GM18858 (cell line): ENCODE measurements around the gene CELA3B.
"Not testable (repeated sequence)": the region's sequence is repeated elsewhere in the genome, so short reads cannot be mapped to it uniquely, and the experiment has no call there.

ENCODE experiments used
- ATAC-seq: cut with Tn5 transposase; IDR thresholded peaks from one replicate; pipeline ENCODE4 v1.9.1; 2021; ENCODE audit not compliant: unreplicated experiment

CELA3B gene

DNA sequence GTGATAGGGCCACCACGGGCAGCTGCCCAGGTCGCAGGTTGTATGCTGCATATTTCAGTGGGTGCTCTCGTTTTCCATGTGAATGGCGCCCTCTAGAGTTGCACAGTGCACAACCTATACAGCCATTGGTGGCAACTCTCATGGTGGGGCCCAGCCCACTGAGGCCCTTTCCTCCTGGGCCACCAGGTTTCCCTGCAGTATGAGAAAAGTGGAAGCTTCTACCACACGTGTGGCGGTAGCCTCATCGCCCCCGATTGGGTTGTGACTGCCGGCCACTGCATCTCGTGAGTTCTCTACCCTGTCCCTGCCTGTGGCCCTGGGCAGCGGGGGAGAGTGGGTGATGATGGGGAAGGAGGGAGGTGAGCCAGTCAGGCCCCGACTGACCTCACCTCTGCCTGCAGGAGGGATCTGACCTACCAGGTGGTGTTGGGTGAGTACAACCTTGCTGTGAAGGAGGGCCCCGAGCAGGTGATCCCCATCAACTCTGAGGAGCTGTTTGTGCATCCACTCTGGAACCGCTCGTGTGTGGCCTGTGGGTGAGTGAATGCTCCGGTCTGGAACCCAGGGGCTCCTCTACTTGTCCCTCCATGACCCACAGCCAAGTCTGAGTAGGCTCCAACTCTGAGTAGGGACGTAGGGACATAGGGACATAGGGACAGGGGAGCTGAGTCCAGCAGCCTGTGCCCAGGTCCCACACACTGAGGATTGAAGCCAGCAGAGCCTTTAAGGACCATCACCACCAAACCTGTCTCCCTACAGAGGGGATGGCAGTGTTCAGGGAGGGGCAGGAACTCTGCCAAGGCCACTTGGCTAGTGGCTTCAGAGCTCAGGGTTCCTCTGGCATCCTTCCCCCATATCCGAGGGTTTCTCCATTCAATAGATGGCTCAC, 28.7 kb downstream of the CELA3B start:
- ATAC-seq: not testable (repeated sequence)

DNA sequence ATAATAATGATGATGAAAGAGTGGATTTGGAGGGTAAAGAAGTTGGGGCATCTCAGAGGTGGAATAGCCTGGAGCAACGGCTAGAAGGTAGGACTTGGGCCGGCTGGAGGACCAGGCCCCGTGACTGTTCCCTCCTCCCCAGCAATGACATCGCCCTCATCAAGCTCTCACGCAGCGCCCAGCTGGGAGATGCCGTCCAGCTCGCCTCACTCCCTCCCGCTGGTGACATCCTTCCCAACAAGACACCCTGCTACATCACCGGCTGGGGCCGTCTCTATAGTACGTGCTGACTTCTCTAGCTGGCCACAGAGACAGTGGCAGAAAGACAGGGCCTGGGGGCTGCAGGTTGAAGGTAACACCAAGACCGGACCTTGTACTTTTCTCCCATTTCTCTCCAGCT, 29.9 kb downstream of the CELA3B start:
- ATAC-seq: not testable (repeated sequence)

DNA sequence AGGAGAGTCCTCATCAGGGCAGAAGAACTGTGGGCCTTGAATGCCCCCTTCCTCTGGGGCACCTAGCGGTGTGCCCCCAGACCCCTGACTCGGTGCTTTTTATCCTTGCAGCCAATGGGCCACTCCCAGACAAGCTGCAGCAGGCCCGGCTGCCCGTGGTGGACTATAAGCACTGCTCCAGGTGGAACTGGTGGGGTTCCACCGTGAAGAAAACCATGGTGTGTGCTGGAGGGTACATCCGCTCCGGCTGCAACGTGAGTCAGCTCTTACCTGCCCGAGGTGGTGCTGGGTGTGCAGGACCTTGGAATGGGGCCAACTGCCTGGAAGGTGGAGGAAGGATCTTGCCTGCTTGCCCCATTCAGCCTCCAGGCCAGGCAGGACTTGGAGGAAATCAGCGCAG, 30.4 kb downstream of the CELA3B start:
- not testable (repeated sequence) for ATAC-seq

DNA sequence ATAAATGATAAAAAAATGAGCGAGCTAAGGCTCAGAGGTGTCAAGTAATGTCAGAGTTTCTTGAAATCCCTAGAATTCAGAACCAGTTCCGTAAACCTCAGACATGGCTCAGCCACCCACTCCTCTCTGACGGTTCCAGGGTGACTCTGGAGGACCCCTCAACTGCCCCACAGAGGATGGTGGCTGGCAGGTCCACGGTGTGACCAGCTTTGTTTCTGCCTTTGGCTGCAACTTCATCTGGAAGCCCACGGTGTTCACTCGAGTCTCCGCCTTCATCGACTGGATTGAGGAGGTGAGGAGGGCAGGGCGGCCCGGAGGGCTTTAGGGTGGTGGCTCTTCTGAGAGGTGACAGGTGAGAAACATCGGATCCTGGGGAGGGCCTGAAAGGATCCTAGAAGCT, 32.7 kb downstream of the CELA3B start:
- ATAC-seq: not testable (repeated sequence)

DNA sequence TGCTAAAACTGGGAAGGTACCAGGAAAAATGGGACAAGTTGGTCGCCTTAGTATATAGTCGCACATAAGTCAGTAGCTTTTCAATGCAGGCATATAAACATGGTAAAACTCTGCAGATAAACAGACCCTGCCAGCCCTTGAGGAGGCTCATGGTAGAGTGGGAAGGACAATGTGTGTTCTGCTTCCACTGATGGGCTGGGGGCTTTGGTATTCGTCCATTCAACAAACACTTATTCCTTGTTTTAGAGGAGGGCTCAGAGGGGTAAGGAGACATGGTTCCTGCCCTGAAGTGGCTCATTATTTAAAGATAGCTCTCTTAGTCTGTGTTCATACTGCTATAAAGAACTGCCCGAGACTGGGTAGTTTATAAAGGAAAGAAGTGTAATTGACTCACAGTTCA, 35.9 kb downstream of the CELA3B start:
- ATAC-seq: not testable (repeated sequence)

DNA sequence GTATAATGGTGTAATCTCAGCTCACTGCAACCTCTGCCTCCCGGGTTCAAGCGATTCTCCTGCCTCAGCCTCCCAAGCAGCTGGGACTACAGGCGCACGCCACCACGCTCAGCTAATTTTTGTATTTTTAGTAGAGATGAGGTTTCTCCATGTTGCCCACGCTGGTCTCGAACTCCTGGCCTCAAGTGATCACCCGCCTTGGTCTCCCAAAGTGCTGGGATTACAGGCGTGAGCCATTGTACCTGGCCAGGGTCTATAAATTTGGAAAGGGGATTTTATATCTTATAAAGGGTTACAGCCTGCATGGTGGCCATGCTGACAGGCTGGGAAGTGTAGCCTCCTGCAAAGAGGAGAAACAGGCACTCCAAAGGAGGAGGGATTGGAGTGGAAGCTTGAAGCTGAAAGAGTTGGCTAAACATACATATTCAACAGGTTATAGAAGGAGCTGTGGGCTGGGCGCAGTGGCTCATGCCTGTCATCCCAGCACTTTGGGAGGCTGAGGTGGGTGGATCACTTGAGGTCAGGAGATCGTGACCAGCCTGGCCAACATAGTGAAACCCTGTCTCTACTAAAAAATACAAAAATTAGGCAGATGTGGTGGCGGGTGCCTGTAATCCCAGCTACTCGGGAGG, 37.9 kb downstream of the CELA3B start:
- not testable (repeated sequence) for ATAC-seq

DNA sequence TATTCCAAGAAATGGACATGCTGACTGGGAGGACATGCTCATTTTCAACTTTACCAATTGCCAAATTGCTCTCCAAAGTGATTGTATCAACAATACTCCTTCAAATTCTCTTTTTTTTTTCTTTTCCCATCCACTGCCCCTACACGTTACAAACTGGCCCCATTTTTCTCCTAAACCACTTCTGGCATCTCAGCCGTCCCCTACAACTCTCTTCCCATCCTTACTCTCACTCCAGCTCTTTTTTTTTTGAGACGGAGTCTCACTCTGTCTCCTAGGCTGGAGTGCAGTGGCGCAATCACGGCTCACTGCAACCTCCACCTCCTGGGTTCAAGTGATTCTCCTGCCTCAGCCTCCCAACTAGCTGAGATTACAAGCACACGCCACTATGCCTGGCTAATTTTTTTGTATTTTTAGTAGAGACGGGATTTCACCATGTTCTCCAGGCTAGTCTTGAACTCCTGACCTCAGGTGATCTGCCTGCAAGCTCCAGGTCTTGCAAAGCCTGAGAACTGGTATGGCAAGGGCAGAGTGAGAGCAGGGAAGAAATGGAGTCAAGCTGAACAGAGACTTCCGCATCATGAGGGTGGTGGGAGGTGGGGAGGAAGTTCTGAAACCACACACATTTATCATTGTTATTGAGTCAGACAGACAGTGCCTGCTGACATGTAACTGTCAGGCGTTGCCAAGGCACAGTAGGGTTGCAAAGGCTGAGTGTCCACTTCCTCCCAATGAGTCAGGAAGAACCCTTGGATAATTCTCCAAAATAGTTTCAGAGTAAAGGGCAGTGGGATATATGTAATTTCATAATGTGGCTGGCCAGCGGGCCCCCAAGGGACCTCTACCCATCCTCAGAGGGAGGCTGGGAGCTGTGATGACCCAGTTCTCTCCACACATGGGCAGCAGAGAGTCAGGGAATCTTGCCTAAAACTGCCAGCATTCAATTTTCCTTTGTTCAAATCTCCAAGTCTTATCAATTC, 42.0 kb downstream of the CELA3B start:
- ATAC-seq: no peak

DNA sequence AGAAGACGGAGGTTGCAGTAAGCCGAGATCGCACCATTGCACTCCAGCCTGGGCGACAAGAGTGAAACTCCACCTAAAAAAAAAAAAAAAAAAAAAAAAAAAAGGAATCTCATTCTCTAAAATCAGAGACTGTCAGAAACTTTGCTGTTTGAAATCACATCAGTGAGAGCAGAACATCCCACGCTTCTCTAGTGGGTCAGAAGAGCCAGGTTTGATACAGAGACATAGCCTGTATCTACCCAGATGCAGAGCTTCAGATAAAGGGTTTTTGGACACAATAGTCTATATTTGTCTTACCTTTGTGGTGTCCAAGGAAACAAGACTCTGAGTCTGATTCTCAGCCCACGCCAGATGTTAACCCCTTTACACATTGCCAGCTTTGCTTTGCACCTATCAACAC, 44.2 kb downstream of the CELA3B start:
- ATAC-seq: no peak

DNA sequence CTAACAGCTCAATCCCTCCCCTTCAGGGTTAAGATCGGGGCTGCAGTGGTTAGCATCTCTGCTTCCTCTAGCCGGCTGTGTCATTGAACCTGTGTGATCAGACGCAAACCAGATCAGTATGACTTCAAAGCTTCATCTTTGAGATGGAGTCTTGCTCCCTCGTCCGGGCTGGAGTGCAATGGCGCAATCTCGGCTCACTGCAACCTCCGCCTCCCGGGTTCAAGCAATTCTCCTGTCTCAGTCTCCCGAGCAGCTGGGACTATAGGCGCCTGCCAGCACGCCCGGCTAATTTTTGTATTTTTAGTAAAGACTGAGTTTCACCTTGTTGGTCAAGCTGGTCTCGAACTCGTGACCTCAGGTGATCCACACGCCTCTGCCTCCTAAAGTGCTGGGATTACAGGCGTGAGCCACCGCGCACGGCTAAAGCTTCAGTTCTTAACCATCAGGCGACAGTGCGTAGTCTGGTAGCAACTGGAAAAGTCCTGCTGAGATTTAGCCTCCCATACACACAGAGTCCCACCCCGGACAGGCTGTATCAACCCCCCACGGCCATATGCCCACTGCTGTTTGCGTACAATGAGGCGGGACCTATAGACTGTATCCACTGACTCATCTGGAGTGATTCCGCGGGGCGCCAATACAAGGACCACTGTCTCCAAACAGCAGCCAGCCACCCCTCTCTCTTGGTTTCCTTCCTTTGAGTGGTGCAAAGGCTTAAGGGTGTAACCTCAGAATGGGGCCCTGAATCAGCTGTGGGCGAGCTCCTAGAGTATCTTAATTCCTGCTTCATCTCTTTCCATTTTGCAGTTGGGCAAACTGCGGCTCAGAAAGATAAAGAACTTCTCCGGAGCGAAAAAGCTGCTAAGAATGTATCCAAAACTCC, 47.9 kb downstream of the CELA3B start:
- peak; percentile 23 for ATAC-seq

DNA sequence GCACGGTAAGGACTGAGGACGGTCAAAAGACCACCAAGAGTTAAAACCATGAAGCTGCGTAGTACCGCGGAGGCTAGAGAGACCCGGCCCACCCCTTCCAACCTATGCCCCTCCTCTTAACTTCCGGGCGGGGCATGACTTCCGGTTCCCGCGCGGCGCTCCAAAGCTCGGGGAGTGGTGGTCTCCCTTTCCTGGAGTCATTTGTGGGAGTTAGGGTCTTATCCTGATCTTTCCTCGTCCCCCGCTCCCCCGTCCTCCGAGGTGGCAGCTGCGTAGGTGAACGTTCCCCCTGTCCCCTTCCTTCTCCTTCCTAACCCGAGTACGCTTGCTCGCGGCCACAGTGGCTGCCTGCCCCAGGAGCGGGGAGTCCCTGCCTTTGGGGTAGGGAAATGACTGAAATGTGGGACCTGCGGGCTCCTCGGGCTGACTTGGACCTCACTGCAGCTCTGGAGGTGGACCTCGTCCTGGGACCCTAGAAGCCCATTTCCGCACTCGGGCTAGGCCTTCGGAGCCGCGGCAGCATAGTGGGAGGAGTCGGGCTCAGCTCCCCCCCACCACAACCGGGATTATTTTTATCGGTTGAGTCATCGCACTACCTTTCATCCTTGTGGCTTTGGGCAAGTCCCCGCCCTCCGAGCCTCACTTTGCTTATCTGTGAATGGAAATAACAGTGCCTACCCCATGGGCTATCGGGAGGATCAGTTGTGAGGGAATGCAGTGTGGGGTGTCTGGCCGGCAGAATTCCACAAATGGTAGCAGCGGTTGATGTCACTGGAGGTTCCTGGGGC, 48.7 kb downstream of the CELA3B start:
- peak; percentile 39 for ATAC-seq

DNA sequence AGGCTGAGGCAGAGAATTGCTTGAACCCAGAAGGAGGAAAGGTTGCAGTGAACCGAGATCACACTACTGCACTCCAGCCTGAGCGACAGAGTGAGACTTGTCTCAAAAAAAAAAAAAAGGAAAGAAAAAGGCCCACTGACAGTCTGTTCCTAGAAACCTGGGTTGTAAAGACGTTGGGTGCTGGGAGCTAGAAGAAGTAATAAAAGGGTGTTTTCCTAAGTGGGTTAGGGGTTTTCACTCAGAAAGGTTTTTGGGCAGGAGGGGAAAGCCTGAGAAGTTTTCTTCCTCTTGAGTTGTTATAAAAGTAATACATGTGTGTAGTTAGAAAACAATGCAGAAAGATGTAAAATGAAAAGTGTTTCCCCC, 50.1 kb downstream of the CELA3B start:
- no peak for ATAC-seq

DNA sequence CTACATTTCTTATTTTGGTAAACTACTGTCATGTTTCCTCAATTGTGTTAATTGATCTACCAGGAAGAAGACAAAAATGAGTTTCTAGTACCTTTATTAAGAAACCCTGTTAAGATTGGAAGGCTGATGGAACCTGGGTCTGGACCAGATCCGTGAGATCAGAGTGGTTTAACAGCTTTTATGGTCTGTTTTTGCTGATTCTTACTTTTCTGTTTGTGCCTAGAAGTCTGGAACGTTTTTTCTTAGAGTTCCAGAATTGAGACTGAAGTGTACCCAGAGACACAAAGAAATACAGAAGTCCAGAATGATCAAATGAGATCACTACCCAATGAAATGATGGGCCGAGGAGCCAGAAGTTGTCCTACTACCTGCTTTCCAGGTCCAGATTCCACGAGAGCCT, 53.2 kb downstream of the CELA3B start:
- ATAC-seq: no peak

DNA sequence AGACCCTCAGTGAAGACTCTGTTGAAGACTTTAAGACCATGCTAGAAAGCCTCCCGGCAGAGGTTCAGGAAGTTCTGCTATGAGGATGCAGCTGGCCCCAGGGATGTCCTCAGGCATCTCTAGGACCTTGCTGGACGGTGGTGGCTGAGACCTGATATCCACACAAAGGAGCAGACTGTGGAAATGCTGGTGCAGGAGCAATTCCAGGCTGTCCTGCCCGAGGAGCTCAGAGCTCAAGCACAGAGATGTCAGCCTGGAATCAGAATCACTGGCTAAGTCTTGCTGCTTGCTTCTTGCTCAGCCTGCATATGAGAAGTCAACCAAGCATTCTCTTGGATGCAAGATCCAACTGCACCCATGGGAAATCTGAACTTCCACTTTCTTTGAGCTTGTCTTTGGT, 53.7 kb downstream of the CELA3B start:
- ATAC-seq: no peak

DNA sequence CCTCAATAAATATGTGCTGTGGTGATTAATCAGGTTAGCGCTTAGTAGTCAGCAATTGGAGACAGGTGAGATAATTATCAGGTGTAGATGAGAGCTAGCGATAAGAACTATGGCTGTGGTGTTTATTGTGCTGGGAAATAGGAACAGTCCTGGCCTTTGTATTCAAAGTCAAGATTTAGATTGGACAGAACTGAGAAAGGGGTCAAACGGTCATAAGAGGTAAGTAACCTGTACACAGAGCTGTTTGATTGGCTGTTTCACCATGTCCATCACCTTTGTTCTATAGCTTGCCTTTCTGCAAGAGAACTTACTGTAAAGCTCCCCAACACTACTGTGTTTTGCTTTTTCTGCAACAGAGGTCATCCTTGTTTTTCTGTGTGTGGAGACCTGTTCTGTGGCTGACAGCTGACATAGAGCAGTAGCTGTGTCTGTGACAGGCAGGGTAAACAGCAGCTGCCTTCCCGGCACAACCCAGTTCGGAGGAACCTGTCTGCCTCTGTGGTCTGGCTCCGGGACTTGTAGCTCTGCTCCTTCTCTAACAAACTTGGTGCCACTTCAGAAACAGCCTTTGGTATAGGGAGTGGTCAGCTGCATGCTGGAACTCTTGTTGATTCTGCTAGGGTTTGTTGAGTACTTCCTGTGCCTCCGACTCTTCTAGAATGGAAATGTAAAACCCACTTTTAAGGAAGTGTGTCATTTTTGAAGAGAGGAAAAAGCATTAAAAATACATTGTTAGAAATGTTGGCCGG, 54.6 kb downstream of the CELA3B start:
- no peak for ATAC-seq

DNA sequence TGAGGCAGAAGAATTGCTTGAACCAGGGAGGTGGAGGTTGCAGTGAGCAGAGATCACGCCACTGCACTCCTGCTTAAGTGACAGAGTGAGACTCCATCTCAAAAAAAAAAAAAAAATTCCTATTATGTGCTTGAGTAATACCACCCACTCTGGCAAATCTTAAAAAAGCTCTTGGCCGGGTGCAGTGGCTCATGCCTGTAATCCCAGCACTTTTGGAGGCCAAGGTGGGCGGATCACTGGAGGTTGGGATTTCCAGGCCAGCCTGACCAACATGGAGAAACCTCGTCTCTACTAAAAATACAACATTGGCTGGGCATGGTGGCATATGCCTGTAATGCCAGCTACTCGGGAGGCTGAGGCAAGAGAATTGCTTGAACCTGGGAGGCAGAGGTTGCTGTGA, 58.0 kb downstream of the CELA3B start:
- ATAC-seq: not testable (repeated sequence)

DNA sequence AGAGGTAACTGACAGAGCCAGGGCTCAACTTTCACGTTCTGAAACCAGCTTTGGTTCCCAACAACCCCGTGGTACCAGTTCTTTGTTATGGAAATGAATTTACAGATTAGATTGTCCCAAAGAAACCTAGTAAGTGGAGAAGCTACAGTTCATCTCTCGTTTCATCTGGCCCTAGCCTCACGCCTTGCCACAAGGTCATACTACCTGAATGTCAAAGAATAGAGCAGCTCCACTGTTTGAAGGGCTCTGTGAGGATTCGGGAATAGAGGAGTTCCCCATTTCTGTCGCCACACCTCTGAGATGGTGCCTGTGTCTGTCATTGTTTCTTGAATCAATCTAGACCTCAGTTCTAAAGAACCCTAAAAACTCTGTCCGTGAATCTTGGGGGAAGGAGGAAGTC, 60.7 kb downstream of the CELA3B start:
- no peak for ATAC-seq

DNA sequence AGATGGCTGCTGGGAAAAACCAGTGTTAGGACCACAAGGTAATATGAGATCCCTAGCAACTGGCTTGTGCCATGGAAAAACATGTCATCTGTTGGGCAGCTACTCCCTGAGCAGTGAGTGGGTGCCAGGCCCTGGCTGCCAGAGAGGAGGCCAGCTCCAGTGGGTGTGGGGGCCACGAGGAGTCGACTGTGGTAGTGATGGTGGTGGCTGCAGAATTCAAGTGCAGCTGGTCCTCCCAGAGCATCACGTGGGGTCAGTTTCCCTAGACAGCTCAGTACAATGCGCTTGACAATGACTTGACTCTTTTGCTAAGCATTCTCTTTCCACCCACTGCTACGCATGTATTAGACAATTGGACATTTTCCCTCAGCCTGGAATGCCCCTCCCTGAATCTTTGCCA, 61.2 kb downstream of the CELA3B start:
- ATAC-seq: no peak
